ENCODE data around the gene SEMA7A.

The SEMA7A gene

DNA sequence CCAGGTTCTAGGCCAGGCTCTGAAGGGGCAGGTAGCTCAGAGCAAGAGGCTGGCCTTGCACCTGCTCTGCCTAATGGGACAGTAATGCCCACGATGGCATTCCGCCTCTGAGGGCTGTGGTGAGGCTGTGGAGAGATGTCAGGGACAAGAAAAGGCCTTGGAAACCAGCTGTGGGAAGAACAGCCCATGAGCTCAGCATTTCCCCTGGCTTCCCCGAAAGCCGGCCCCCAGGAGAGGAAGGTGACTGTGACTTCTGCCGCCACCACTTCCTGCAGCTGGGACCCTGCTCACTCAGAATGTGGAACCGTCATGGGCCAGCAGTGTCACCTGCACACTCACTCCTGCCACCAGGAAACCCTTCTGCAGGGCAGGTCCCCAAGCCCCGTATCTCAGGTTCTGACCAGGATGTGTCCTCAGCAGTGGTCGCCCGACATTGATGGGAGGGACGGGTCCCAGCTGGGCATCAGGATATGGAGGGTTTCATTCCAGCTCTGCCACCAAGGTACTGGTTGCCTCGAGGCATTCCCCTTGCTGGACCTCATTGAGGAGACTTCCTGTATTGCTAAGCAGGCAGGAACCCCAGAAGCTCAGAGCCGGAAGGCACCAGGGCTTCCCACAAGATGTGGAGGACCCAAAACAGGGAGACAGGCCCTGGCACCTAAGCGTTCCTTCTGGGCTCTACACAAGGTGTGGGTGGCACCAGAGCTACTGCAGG is 30.7 kb downstream of the SEMA7A start:
- in situ Hi-C loops (cut with HindIII; ENCODE audit: low sequenced_read_pairs) = no loop called here

DNA sequence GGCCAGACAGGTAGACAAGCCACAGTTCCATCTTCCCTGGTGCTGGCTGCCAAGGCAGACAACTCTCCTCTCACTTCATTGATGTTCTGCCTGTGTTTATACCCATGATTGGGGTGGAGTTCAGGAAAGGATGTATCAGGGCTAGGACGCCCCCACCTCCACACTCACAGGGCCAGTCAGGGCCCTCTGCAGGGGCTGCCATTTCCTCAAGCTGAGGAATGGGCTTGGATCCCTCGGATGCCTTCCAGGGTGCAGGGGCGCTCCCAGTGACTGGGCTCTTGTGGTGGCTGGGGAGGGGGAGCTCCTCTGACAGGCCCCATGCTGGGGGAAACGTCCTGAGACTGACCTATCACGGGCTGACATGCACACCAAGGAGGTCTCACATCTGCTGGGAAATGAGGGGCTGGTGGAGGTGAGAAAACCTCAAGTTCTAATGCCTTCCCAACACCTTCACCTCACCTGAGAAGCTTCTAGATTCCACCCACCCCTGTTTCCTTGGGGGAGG is 31.4 kb downstream of the SEMA7A start:
- in situ Hi-C loops (cut with HindIII; ENCODE audit: low sequenced_read_pairs) = no loop called here

DNA sequence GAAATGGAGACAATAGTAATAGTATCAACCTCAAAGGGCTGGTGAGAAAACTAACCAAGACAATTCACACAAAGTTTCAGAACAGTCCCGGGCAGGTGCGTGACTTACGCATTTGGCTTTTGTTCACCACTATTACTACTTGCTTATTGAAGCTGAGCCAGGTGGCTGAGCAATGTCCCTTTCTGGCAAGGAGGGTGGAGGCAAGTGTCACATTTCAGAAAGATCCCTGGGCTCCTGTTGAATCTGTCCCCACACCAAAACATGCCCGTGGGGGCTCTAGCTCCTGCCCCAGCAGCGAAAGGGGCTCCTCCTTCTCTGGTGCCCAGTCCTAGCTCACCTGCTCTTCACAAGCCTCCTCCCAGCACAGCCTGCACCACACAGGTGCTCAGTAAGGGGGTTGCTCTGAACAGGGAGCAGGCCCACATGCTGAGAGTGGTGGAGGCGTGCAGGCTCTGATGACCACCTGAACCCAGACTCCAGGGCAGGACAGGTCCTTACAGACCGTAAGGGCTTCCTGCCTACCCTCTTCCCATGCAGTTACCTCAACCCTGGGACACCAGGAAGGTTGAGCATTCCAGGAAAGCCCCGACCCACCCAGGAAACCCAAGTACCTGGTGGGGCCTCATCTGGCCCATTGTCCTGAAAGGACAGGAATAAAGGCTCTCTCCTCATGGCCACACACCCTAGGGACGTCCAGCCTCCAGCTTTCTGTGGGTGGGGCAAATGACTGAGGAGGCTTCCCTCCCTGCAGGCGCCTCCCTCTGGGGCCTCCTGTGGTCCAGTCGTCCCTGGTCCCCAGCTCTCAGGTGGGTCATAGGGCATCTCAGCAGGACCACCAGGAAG is 32.6 kb downstream of the SEMA7A start:
- in situ Hi-C loops (cut with HindIII; ENCODE audit: low sequenced_read_pairs) = no loop called here

DNA sequence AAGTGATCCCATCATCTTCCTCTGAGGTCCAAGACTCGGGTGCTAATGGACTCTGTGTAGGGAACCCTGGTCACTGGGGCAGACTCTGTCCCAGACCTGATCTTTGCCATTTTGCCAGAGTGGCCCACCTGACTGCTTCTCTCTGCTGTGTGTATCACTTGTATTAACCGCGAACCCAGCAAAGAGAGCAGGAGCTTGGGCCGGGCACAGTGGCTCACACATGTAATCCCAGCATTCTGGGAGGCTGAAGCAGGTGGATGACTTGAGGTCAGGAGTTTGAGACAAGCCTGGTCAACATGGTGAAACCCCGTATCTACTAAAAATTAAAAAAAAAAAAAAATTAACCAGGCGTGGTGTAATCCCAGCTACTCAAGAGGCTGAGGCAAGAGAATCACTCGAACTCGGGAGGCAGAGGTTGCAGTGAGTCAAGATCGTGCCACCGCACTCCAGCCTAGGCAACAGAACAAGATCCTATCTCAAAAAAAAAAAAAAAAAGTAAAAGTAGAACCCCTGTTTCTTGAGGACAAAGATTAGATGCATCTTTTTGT is 33.4 kb downstream of the SEMA7A start:
- in situ Hi-C loops (cut with HindIII; ENCODE audit: low sequenced_read_pairs) = no loop called here

DNA sequence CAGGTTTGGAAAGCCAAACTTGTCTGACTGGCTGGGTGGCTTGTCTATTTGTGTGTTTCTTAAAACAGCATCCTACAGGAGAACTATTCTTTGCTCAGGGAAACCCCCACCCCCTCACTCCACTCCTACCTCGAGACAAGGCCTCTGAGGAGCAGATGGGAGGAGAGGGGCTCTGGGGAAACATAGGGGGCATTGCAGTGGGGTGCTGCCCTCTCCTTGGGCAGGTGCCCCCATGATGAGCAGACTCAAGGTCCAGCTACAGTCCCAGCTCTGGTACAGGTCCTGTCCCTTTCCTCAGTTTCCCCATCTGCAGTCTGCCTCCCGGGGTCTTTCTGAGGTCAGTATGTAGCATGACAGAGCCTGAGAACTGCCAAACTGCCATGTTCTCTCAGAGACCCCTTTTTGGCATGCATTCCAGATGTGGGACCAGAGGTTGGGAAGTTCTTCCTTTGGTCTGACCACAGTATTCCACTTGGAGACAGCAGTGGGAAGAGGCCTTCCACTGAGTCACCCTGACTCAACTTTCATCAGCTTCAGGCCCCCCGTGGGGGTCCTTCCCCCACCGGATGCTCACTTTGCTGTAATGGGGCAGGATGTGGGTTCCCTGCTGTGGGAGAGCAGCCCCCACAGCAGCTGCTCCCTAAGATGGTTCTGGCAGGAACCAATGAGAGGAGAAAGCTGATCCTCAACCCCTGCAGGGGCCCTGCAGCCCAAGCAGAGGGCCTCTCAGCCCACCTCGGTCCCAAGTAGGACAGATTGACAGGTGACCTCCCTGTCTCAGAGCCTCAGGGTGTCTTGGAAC is 34.0 kb downstream of the SEMA7A start:
- in situ Hi-C loops (cut with HindIII; ENCODE audit: low sequenced_read_pairs) = no loop called here

DNA sequence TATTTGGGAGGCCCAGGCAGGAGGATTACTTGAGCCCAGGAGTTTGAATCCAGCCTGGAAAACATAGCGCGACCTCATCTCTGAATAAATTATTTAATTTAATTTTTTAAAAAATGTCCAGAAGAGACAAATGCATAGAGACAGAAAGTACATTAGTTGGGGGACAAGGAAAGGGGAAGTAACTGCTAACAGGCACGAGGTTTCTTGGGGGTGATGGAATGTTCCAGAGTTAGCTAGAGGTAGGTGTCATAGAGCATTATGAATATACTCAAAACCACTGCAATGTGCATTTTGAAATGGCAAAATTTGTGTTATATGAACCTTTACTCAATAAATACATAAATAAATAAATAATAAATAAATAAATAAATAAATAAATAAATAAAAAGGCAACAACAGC is 34.7 kb downstream of the SEMA7A start:
- in situ Hi-C loops (cut with HindIII; ENCODE audit: low sequenced_read_pairs) = no loop called here

DNA sequence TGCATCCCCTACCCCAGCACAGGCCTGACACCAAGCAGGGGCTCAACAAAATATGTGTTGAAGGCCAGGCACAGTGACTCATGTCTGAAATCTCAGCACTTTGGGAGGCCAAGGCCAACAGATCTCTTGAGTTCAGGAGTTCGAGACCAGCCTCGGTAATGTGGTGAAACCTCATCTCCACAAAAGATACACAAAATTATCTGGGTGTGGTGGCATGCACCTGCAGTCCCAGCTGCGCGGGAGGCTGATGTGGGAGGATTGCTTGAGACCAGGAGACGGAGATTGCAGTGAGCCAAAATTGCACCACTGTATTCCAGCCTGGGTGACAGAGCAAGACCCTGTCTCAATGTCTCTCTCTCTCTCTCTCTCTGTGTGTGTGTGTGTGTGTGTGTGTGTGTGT is 35.6 kb downstream of the SEMA7A start:
- in situ Hi-C loops (cut with HindIII; ENCODE audit: low sequenced_read_pairs) = no loop called here

DNA sequence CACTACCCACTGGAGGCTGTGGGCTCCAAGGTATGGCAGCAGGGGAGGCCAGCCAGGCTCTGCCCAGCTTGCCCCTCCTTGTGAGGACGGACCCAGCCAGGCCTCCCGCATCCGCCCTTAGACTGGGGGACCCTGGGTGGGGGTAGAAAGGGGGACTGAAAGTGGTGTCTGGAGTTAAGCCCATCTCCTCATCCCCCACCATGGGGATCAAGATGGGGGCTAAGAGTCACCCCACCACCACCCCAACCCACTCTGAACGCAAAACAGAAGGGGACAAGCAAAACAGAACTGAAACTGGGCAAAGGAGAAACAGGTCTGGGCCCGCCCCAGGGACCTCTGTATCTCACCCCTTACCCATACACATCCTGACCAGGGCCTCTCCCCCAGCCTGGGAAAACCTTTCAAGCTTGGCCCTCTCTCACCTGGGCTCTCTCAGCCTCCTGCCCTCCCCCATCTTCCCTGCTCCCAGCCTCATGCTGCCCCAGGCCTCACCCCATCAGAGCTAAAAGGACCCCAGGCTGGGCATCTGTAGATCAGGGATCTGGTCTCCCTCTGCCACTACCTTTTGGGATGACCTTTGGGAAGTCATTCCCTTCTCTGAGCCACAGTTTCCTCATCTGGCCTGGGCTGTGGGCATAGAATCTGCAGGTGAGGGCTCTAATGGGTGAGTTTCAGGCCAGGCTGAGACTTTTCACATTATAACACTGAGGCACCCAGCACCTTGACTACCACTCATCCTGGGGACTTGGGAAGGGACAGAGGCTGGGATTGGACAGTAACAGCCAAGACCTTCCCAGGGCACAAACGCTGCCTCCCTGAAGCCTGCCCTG is 36.3 kb downstream of the SEMA7A start:
- in situ Hi-C loops (cut with HindIII; ENCODE audit: low sequenced_read_pairs) = no loop called here

DNA sequence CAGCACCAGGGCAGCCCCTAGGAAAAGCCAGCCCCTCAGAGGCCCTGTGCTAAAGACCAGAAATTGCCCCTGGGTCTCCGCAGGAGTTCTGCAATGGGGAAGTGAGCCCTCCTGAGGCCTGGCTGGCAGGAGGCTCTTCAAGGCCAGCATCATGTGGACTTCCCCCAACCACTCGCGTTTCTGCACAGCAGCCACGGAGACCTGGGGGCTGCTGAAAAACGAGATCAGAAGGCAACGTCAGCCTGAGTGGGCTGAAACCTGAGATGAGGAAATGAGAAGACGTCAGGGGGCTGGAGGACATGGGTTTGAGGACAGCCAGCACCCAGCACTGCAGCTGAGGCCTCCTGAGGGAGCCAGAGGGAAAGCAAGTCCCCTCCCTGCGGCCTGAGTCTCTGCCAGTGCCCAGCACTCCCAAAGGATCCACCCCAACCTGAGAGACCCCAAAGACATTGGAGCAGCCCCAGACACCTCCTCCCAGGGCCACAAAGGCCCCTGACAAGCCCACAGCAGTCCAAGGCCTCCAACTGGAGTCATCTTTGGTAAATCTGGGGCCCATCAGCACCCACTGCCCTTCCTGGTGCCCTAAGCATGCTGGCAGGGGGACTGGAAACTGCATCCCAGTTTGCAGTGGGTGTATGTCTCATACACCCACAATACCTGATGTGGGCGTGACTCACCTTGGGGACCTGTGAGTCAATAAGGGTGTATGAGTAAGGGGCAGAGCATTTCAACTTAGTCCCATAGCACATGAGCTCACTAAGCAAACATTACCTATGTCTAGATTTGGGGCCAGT is 37.1 kb downstream of the SEMA7A start:
- in situ Hi-C loops (cut with HindIII; ENCODE audit: low sequenced_read_pairs) = no loop called here

DNA sequence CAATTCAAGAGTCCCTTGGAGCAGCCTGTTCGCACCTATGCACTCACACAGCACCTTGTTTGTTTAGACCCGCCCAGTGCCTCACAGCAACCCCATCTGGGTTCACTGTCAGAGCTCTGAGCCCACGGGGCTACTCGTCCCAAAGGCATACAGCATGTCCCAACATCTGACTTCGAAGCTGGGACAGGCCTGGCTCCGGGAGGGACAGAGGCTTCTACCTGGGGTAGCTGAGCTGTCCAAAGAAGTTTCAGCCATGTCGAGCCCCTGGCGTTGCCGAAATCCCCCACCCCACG is 37.7 kb downstream of the SEMA7A start:
- in situ Hi-C loops (cut with HindIII; ENCODE audit: low sequenced_read_pairs) = no loop called here

DNA sequence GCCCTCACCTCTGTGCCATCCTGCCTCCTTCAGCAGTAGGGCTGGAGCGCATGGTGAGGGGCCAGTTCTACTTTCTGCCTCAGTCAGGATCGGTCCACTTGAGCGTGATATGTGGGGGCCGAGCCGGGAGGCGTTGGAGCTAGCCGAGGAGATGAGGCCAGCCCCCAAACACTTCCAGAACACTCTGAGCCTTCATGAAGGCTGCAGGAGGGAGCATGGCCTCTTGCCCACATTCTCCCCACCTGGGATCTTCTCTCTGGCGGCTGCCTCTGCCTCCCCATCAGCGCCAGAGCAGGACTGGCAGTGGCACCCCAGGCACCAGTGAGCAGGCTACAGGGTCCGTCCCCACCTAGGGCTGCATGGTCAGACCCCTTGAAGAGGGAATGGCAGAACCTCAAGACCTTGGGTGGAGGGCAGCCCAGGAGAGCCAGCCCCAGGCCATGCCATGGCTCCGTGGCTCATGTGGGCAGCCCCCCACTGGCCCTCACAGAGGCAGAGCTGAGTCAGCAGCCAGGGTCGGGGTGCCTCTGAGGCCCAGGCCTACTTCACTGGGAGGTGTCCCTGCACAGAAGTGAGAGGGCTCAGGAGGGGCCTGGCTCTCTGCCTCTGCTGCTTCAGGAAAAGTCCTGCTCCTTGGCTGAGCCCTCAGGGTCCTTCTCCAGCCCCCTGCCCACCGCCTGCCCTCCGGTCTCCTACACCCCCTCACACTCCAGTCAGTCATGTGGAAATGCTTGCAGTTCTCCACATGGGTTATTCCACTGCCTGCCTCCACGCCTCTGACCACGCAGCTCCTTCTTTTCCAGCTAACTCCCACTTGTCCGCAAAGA is 38.2 kb downstream of the SEMA7A start:
- in situ Hi-C loops (cut with HindIII; ENCODE audit: low sequenced_read_pairs) = no loop called here

DNA sequence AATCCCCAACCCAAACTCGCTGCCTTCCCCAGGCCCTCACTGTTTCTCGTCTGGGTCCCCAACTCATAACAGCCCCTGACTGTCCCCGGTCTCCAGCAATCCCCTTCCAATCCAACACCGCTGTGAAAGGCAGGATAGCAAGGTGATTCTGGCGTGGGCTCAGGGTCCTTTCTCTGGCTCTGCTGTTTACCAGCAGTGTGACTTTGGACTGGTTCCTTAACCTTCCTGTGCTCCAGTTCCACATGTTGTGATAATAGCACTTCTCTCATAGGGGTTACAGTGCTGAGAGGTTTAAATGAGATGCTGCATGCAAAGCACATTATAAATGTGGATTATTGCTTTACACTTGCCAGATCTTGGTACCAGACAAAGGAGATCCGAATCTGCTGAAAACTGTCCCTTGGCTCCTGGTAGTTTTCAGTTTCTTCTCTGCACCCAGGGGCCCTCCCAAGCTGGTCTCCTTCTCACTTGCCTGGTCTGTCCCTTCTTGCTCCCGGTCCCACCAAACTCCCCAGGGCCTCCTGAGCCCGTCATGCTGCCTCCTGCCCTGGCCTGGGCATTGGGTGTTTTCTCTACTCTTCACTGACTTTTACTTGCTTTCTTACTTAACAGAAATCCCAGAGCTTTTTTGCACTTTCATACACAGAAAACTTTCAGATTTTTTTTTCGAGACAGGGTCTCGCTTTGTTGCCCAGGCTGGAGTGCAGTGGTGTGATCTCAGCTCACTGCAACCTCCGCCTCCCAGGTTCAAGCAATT is 39.5 kb downstream of the SEMA7A start:
- in situ Hi-C loops (cut with HindIII; ENCODE audit: low sequenced_read_pairs) = no loop called here

DNA sequence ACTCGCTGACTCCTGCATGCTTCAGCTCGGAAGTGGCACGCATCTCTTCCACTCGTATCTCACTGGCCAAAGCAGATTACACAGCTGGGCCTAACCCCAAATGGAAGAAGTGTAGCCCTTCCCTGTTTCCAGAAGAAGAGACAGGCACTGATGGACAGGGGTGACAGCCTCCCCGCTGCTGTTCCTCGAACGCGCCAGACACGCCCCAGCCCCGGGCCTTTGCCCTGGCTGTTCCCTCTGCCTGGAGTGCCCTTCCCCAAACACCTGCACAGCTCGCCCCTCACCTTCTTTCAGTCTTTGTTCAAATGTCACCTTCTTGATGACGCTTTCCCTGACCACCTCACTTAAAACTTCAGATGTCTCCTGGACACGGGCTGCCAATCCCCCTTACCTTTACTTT is 40.3 kb downstream of the SEMA7A start:
- in situ Hi-C loops (cut with HindIII; ENCODE audit: low sequenced_read_pairs) = no loop called here

DNA sequence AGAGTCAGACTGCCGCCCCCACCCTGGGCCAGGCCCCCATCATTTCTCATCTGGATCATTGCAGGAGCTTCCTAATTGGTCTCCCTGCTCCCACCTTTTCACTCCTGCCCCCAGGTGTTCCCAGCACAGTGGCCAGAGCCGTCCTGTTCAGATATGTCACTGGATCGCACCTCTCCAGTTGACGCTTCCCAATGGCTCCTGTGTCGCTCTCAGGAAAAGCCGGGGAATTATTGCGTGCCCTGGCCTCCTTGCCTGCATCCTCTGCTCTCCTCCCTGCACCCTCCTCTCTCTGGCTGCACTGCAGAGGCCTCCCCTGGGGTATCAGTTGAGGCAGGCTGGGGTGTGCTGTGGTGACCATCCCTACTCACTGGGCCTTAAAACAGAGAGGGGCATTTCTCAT is 40.9 kb downstream of the SEMA7A start:
- in situ Hi-C loops (cut with HindIII; ENCODE audit: low sequenced_read_pairs) = no loop called here

DNA sequence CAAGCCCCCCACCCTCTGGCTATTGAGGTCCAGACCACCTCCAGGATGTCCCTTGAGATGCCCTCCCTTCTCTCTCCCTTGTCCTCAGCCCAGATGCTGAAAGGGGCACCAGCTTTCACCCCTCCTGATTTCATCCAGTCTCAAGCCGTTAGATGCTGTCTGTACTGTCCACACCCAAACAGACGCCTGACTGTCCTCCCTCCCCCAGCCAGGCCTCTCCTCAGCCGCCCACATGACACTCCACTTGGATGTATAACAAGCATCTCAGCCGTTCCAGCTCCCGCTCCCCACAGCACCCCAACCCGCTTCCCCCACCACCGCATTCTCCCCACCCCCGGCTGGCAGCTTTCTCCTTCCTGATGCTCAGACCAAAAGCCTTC is 41.3 kb downstream of the SEMA7A start:
- in situ Hi-C loops (cut with HindIII; ENCODE audit: low sequenced_read_pairs) = no loop called here

DNA sequence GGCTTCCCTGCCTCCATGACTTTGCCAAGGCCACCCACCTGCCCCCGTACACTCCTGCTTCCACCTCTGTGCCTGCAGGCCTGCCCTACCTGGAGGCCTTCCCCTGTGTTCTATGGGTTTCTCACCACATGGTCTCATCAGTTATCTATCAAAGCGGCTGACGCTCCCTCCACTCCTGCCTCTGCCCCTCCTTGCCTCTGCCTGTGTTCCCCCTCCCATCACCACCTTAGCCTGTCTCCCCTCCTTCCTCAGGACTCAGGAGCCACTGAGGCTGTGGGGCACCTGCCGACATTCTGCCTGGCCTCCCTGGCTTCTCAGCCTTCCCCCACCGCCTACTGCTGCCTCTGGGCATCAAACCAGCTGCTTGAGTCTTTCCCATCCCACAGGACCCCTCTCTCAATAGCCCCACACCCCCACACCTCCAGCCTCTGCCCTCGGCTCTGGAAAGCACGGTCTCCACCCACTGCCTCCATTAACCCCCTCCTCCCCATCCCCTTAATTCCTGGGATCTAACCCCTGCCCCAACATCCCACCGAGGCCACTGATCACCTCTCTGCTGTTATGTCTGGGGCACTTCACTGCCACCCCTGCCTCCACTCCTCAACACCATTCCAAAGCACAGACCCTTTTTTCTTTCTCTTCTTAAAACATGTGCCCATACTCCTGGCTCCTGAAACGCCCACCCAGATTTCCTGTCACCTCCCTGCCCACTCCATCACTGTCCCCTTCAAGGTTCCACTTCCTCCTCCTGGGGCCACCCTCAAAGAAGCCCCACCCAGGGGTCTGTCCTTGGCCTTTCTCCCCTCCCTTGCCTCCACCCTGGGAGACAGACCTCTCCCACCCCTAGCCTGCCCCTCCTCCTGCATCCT is 41.9 kb downstream of the SEMA7A start:
- in situ Hi-C loops (cut with HindIII; ENCODE audit: low sequenced_read_pairs) = no loop called here

DNA sequence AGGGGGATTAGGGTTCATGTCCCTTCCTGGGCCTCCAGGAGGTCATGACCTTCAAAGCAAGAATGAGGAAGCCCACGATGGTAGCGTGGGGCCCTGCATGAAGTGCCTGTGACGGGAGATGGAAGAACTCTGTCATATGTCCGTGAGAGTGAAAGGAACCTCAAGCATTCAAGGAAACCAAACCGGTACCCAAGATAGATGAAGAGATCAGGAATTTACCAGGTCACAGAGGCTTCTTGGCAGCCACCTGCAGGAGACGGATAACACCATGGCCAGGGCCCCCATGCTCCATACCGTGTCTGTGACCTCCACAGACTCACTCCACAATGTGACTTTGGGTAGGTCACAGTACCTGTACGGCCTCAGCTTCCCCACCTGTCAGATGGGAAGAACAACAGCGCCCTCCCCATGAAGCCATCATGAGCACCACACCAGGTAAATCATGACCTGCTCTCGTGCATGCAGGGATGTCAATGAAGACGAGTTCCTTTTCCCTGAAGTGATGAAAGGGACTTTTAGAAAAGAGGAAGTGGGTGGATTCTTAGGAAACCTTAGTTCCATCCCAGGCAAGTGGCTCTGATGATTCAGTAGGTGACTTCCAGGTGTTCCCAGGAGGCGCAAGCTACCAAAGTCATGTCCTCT is 43.0 kb downstream of the SEMA7A start:
- in situ Hi-C loops (cut with HindIII; ENCODE audit: low sequenced_read_pairs) = no loop called here

Measured in endothelial cell of hepatic sinusoid (primary cell).